ENCODE results near the gene ESR1. TPM values are rescaled to one million over a fixed set of nuclear protein-coding genes. Genes with fewer than 3 reads are reported as not detected.

ESR1 gene
- total RNA-seq, 1 donor from 2014 or later: 0.05 TPM

GRCh38 chr6:151782560-151782959 is 24.9 kb upstream of the ESR1 start:
- H2AFZ ChIP-seq (ENCODE audit: low read depth, low read length): no peak overlapping the region
- no peaks in the 10 kb centered on the region for H3K36me3 ChIP-seq (ENCODE audit: insufficient read depth, low read length)
- FAIRE-seq (no peak), DNase-seq (ENCODE audit: low read depth) (no peak)
- H3K4me1 Mint-ChIP-seq (ENCODE audit: low read depth, unreplicated experiment): no peaks in the 10 kb centered on the region
- no peak for TF ChIP-seq CTCF (IDR thresholded peaks at IDR 0.05; ENCODE audit: insufficient read depth, low read depth, low read length)
- no peak for TF ChIP-seq EZH2 (IDR thresholded peaks at IDR 0.05; ENCODE audit: insufficient read depth, low read length)
- no peaks in the 10 kb centered on the region for H3K36me3 Mint-ChIP-seq (ENCODE audit: low read depth, unreplicated experiment)
- no peaks in the 10 kb centered on the region for H3K9me3 ChIP-seq (ENCODE audit: insufficient read depth, low read depth, low read length)
- H3K27ac Mint-ChIP-seq (ENCODE audit: unreplicated experiment): no peak overlapping the region
- no peaks in the 10 kb centered on the region for H3K9me3 Mint-ChIP-seq (ENCODE audit: unreplicated experiment)
- no peak overlapping the region for H3K4me3 ChIP-seq (ENCODE audit: insufficient read depth, low read depth, low read length)
- no peak overlapping the region for H3K9ac ChIP-seq (ENCODE audit: low read length)
- H3K27me3 Mint-ChIP-seq (ENCODE audit: low read depth, unreplicated experiment): no peaks in the 10 kb centered on the region
- no peaks in the 10 kb centered on the region for H3K27me3 ChIP-seq (ENCODE audit: insufficient read depth, low read length)
- H3K4me1 ChIP-seq (ENCODE audit: insufficient read depth, low read length): no peaks in the 10 kb centered on the region
- H3K4me2 ChIP-seq (ENCODE audit: low read length): no peak overlapping the region
- no peak overlapping the region for H3K27ac ChIP-seq (ENCODE audit: low read depth, low read length)
- H3K79me2 ChIP-seq (ENCODE audit: insufficient read depth, low read length): no peaks in the 10 kb centered on the region
- no peaks in the 10 kb centered on the region for H4K20me1 ChIP-seq (ENCODE audit: insufficient read depth, low read length)
- H3K4me3 Mint-ChIP-seq (ENCODE audit: unreplicated experiment): peak overlapping the region; percentile 54

GRCh38 chr6:151783692-151784091 is 23.8 kb upstream of the ESR1 start:
- H4K20me1 ChIP-seq (ENCODE audit: insufficient read depth, low read length): no peaks in the 10 kb centered on the region
- no peak overlapping the region for H3K27ac Mint-ChIP-seq (ENCODE audit: unreplicated experiment)
- H3K9me3 Mint-ChIP-seq (ENCODE audit: unreplicated experiment): peaks cover 6% of the 10 kb centered on the region
- no peak overlapping the region for H3K4me2 ChIP-seq (ENCODE audit: low read length)
- no peaks in the 10 kb centered on the region for H3K27me3 Mint-ChIP-seq (ENCODE audit: low read depth, unreplicated experiment)
- H3K27me3 ChIP-seq (ENCODE audit: insufficient read depth, low read length): no peaks in the 10 kb centered on the region
- no peaks in the 10 kb centered on the region for H3K36me3 ChIP-seq (ENCODE audit: insufficient read depth, low read length)
- no peak overlapping the region for H3K4me3 Mint-ChIP-seq (ENCODE audit: unreplicated experiment)
- H3K4me3 ChIP-seq (ENCODE audit: insufficient read depth, low read depth, low read length): no peak overlapping the region
- no peak overlapping the region for H3K9ac ChIP-seq (ENCODE audit: low read length)
- no peak overlapping the region for H2AFZ ChIP-seq (ENCODE audit: low read depth, low read length)
- no peaks in the 10 kb centered on the region for H3K4me1 Mint-ChIP-seq (ENCODE audit: low read depth, unreplicated experiment)
- H3K4me1 ChIP-seq (ENCODE audit: insufficient read depth, low read length): no peaks in the 10 kb centered on the region
- no peak overlapping the region for H3K27ac ChIP-seq (ENCODE audit: low read depth, low read length)
- DNase-seq (ENCODE audit: low read depth): no peak
- no peaks in the 10 kb centered on the region for H3K9me3 ChIP-seq (ENCODE audit: insufficient read depth, low read depth, low read length)
- TF ChIP-seq CTCF (IDR thresholded peaks at IDR 0.05; ENCODE audit: insufficient read depth, low read depth, low read length) (no peak), EZH2 (IDR thresholded peaks at IDR 0.05; ENCODE audit: insufficient read depth, low read length) (no peak)
- H3K79me2 ChIP-seq (ENCODE audit: insufficient read depth, low read length): no peaks in the 10 kb centered on the region
- H3K36me3 Mint-ChIP-seq (ENCODE audit: low read depth, unreplicated experiment): no peaks in the 10 kb centered on the region
- no peak for FAIRE-seq

- no peak overlapping the region for H3K9ac ChIP-seq (ENCODE audit: low read length)
- TF ChIP-seq CTCF (IDR thresholded peaks at IDR 0.05; ENCODE audit: insufficient read depth, low read depth, low read length) (no peak), EZH2 (IDR thresholded peaks at IDR 0.05; ENCODE audit: insufficient read depth, low read length) (no peak)
- no peaks in the 10 kb centered on the region for H4K20me1 ChIP-seq (ENCODE audit: insufficient read depth, low read length)
- H3K9me3 Mint-ChIP-seq (ENCODE audit: unreplicated experiment): peaks cover 6% of the 10 kb centered on the region
- no peak overlapping the region for H3K27ac ChIP-seq (ENCODE audit: low read depth, low read length)
- DNase-seq (ENCODE audit: low read depth): no peak
- no peaks in the 10 kb centered on the region for H3K9me3 ChIP-seq (ENCODE audit: insufficient read depth, low read depth, low read length)
- H3K36me3 ChIP-seq (ENCODE audit: insufficient read depth, low read length): no peaks in the 10 kb centered on the region
- no peak overlapping the region for H3K4me3 Mint-ChIP-seq (ENCODE audit: unreplicated experiment)
- H3K4me1 ChIP-seq (ENCODE audit: insufficient read depth, low read length): no peaks in the 10 kb centered on the region
- H3K27ac Mint-ChIP-seq (ENCODE audit: unreplicated experiment): no peak overlapping the region
- no peaks in the 10 kb centered on the region for H3K79me2 ChIP-seq (ENCODE audit: insufficient read depth, low read length)
- H2AFZ ChIP-seq (ENCODE audit: low read depth, low read length): no peak overlapping the region
- no peaks in the 10 kb centered on the region for H3K4me1 Mint-ChIP-seq (ENCODE audit: low read depth, unreplicated experiment)
- H3K27me3 Mint-ChIP-seq (ENCODE audit: low read depth, unreplicated experiment): no peaks in the 10 kb centered on the region
- no peak overlapping the region for H3K4me2 ChIP-seq (ENCODE audit: low read length)
- no peak overlapping the region for H3K4me3 ChIP-seq (ENCODE audit: insufficient read depth, low read depth, low read length)
- no peaks in the 10 kb centered on the region for H3K36me3 Mint-ChIP-seq (ENCODE audit: low read depth, unreplicated experiment)
- H3K27me3 ChIP-seq (ENCODE audit: insufficient read depth, low read length): no peaks in the 10 kb centered on the region
- FAIRE-seq: no peak
These were observed 22.9 kb upstream of the ESR1 start for GRCh38 chr6:151784441-151785214.
